Mucosa of stomach (tissue), 1 donor: ENCODE measurements around the gene ZNF79.

Experiments
- H3K27me3 ChIP-seq: one replicate; pipeline ENCODE4 v1.7.0; 2013; ENCODE audit warnings: mild to moderate bottlenecking, low read length; ENCODE audit not compliant: control insufficient read depth, insufficient read depth
- H3K36me3 ChIP-seq: one replicate; pipeline ENCODE4 v1.7.0; 2013; ENCODE audit warnings: low read length; ENCODE audit not compliant: control insufficient read depth, insufficient read depth
- H3K4me1 ChIP-seq: one replicate; pipeline ENCODE4 v1.7.0; 2013; ENCODE audit warnings: mild to moderate bottlenecking, low read length; ENCODE audit not compliant: control insufficient read depth, insufficient read depth
- H3K4me3 ChIP-seq: one replicate; pipeline ENCODE4 v1.7.0; 2013; ENCODE audit warnings: low read length
- H3K9ac ChIP-seq: one replicate; pipeline ENCODE4 v1.7.0; 2013; ENCODE audit warnings: mild to moderate bottlenecking, low read length, moderate library complexity
- H3K9me3 ChIP-seq: one replicate; pipeline ENCODE4 v1.7.0; 2013; ENCODE audit warnings: mild to moderate bottlenecking, low read length, moderate library complexity; ENCODE audit not compliant: control insufficient read depth
- donor health status: Pancreatic carcinoma.

Gene ZNF79

GRCh38 chr9:127444921-127445850, 21.0 kb downstream of the ZNF79 start:
- no peak overlapping the region for H3K4me3 ChIP-seq
- H3K9me3 ChIP-seq = no peaks in the 10 kb centered on the region
- H3K27me3 ChIP-seq = no peaks in the 10 kb centered on the region
- H3K4me1 ChIP-seq = peaks cover 12% of the 10 kb centered on the region
- H3K36me3 ChIP-seq = peaks cover 40% of the 10 kb centered on the region
- no peak overlapping the region for H3K9ac ChIP-seq

DNA sequence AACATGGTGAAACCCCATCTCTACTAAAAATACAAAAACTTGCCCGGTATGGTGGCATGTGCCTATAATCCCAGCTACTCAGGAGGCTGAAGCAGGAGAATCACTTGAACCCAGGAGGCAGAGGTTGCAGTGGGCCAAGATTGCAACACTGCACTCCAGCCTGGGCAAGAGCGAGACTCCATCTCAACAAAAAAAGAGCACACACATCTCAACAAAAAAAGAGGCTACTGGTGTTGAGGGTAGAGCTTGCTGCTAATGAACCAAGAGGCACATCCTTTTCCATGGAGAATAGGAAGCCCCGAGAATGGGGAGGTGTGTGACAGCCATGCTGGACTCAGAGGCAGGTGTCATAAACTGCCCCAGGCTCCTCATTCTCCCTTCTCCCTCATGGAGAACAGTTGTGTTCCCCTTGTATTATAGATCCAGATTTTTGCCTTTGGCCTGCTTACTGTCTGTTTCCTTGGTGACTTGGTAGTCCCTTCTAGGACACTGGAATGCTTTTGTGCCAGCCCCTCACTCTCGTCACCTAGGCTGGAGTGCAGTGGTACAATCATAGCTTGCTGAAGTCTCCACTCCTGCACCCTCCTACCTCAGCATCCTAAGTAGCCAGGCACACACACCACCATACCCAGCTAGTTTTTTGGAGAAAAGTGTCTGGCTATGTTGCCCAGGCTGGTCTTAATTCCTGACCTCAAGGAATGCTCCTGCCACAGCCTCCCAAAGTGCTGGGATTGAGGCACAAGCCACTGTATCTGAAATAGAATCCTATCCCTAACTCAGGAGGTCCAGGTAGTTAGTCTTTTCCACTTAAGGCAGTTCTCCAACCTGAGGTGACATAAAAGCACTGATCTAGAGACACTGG, 21.9 kb downstream of the ZNF79 start:
- no peak overlapping the region for H3K9ac ChIP-seq
- H3K4me3 ChIP-seq = no peak overlapping the region
- H3K9me3 ChIP-seq = no peaks in the 10 kb centered on the region
- H3K27me3 ChIP-seq = no peaks in the 10 kb centered on the region
- peaks cover 15% of the 10 kb centered on the region for H3K4me1 ChIP-seq
- H3K36me3 ChIP-seq = peaks cover 40% of the 10 kb centered on the region

- Histone ChIP-seq H3K9ac (no peak overlapping the region), H3K4me1 (peaks cover 16% of the 10 kb centered on the region), H3K4me3 (no peak overlapping the region), H3K27me3 (no peaks in the 10 kb centered on the region), H3K9me3 (no peaks in the 10 kb centered on the region), H3K36me3 (peaks cover 40% of the 10 kb centered on the region)
Measured at GRCh38 chr9:127446713-127447415, 22.7 kb downstream of the ZNF79 start.

- Histone ChIP-seq H3K4me1 (peaks cover 22% of the 10 kb centered on the region), H3K9ac (no peak overlapping the region), H3K36me3 (peaks cover 40% of the 10 kb centered on the region)
Measured at GRCh38 chr9:127447416-127448111, 23.4 kb downstream of the ZNF79 start.

GRCh38 chr9:127448112-127448805, 24.1 kb downstream of the ZNF79 start:
- Histone ChIP-seq H3K4me1 (peaks cover 27% of the 10 kb centered on the region), H3K9ac (no peak overlapping the region), H3K27me3 (no peaks in the 10 kb centered on the region), H3K9me3 (no peaks in the 10 kb centered on the region), H3K4me3 (no peak overlapping the region), H3K36me3 (peaks cover 40% of the 10 kb centered on the region)

More at GRCh38 chr9:127447416-127448111, 23.4 kb downstream of the ZNF79 start:
- no peak overlapping the region for H3K4me3 ChIP-seq
- no peaks in the 10 kb centered on the region for H3K9me3 ChIP-seq
- H3K27me3 ChIP-seq = no peaks in the 10 kb centered on the region

GRCh38 chr9:127449332-127449966, 25.3 kb downstream of the ZNF79 start:
- peaks cover 34% of the 10 kb centered on the region for H3K36me3 ChIP-seq
- H3K9me3 ChIP-seq = no peaks in the 10 kb centered on the region
- no peaks in the 10 kb centered on the region for H3K27me3 ChIP-seq
- H3K9ac ChIP-seq = peak overlapping the region; percentile 96
- peaks cover 29% of the 10 kb centered on the region for H3K4me1 ChIP-seq
- peak overlapping the region; percentile 95 for H3K4me3 ChIP-seq

GRCh38 chr9:127450243-127450760, 26.1 kb downstream of the ZNF79 start:
- peak overlapping the region; percentile 96 for H3K9ac ChIP-seq
- no peaks in the 10 kb centered on the region for H3K9me3 ChIP-seq
- H3K36me3 ChIP-seq = peaks cover 32% of the 10 kb centered on the region
- no peaks in the 10 kb centered on the region for H3K27me3 ChIP-seq
- H3K4me3 ChIP-seq = peak overlapping the region; percentile 95
- peaks cover 29% of the 10 kb centered on the region for H3K4me1 ChIP-seq

DNA sequence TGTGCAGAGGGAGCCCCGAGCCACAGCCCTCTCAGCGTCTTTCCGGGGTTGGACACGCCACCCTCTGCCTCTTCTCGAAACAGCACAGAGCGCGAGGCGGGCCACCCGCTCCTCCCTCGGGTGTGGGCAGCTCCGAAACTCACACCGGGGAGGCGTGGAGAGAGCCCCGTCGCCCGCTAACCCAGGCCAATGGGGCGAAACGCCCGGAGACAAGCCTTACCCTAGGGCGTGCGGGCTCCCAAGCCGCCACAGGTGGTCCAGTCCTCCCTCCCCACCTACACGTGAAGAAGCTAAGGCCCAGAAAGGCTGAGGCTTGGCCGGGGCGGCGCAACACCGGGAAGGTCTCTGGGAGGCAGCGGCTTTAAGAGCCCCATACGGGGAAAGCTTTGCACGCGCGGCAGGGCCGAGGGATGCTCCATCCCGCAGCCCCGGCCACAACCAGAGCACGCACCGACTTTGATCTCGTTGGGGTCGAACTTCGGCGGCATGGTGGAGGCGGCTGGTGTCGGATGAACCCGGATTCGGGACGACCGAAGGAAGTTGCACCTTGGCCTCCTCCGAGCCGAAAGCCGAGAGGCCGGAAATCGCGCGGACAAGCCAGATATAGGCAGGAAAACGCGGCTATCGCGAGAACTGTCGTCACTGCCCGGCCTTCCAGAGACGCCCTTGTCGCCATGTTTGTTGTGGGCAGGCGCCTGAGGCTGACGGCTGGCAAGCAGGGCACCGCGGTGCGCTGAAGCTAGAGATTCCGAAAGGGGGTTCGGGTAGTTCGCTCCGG, 26.8 kb downstream of the ZNF79 start, which contains the start of the genes LRSAM1 and RPL12:
LRSAM1 (plus strand) TSS at position 681 of the 778 bp plus-strand sequence. CDS start 3,018 bp downstream, outside the sequence.
RPL12 (minus strand) TSS at position 577 of the 778 bp plus-strand sequence; CDS start at position 488, 89 bp downstream.
- H3K4me3 ChIP-seq = peak within 1 kb of the TSS; percentile 95
- H3K9me3 ChIP-seq = no peaks in the 10 kb centered on the region
- no peaks in the 10 kb centered on the region for H3K27me3 ChIP-seq
- peak within 1 kb of the TSS; percentile 96 for H3K9ac ChIP-seq
- peaks cover 31% of the 10 kb centered on the region for H3K36me3 ChIP-seq
- peaks cover 29% of the 10 kb centered on the region for H3K4me1 ChIP-seq

GRCh38 chr9:127451608-127451857, 27.4 kb downstream of the ZNF79 start:
- Histone ChIP-seq H3K4me3 (peak overlapping the region; percentile 95), H3K36me3 (peaks cover 26% of the 10 kb centered on the region), H3K27me3 (no peaks in the 10 kb centered on the region), H3K4me1 (peaks cover 29% of the 10 kb centered on the region), H3K9ac (peak overlapping the region; percentile 96), H3K9me3 (no peaks in the 10 kb centered on the region)
